GM13976 (cell line): ENCODE results near the gene PFDN4.
"Not testable (repeated sequence)": the region's sequence is repeated elsewhere in the genome, so short reads cannot be mapped to it uniquely, and the experiment has no call there.

ENCODE experiments used
- DNase-seq: peaks from one replicate; pipeline ENCODE4 v3.0.0; 2012; ENCODE audit warnings: low spot score
- CTCF ChIP-seq: IDR thresholded peaks from 2 replicates; pipeline ENCODE4 v1.5.1; 2012; ENCODE audit warnings: borderline replicate concordance, mild to moderate bottlenecking; ENCODE audit not compliant: insufficient read depth; ENCODE audit errors: extremely low read depth, missing control alignments, control extremely low read depth
- in situ Hi-C: fragments of 300-500 bp; cut with MboI; formaldehyde crosslinking; loops from one replicate; pipeline ENCODE4 v1.12.0; 2022; ENCODE audit warnings: low sequenced_read_pairs, mixed read lengths, inconsistent platforms; ENCODE audit not compliant: unreplicated experiment

PFDN4 gene

GRCh38 chr20:54229566-54230160, 21.8 kb downstream of the PFDN4 start:
- no peak for DNase-seq
- in situ Hi-C loops = loop anchor here (10.0 kb wide), 1 partner anchor 405 kb away; no protein-coding TSS in a partner anchor

GRCh38 chr20:54231036-54231435, 23.1 kb downstream of the PFDN4 start:
- no peak for TF ChIP-seq CTCF
- in situ Hi-C loops = no loop called here
- DNase-seq = no peak

More at GRCh38 chr20:54229566-54230160, 21.8 kb downstream of the PFDN4 start:
- no peak for TF ChIP-seq CTCF

GRCh38 chr20:54234991-54235390, 27.1 kb downstream of the PFDN4 start:
- no peak for TF ChIP-seq CTCF
- DNase-seq = no peak
- in situ Hi-C loops = no loop called here

- no peak for TF ChIP-seq CTCF
- in situ Hi-C loops = no loop called here
- DNase-seq = no peak
These were observed 29.4 kb downstream of the PFDN4 start for GRCh38 chr20:54237116-54237943.

- in situ Hi-C loops = no loop called here
- no peak for DNase-seq
- no peak for TF ChIP-seq CTCF
These were observed 36.2 kb downstream of the PFDN4 start for GRCh38 chr20:54244113-54244512.

- in situ Hi-C loops, DNase-seq: not testable (repeated sequence)
These were observed 40.8 kb downstream of the PFDN4 start for GRCh38 chr20:54248705-54249104.

- TF ChIP-seq CTCF = no peak
These were observed 42.8 kb downstream of the PFDN4 start for GRCh38 chr20:54250691-54251090.

More at GRCh38 chr20:54250691-54251090, 42.8 kb downstream of the PFDN4 start:
- in situ Hi-C loops = no loop called here
- peak; percentile 11 for DNase-seq
